Measurements from ENCODE around the gene GOLGA8N. TPM values are rescaled to one million over a fixed set of nuclear protein-coding genes. Genes with fewer than 3 reads are reported as not detected.
A peak's percentile ranks its signal among the peaks of the same experiment; 100 is the strongest.
"Not testable (repeated sequence)": the region's sequence is repeated elsewhere in the genome, so short reads cannot be mapped to it uniquely, and the experiment has no call there.

Gene GOLGA8N
- 0.30 TPM for polyA plus RNA-seq (2013, experiment 1 of 2)
- polyA plus RNA-seq (2013, experiment 2 of 2), result 1.0 TPM

- H3K4me3 ChIP-seq (ENCODE audit: low read length); H3K9ac ChIP-seq (ENCODE audit: low read depth, low read length); H3K36me3 ChIP-seq (ENCODE audit: insufficient read depth, low read length); H3K9me3 ChIP-seq (ENCODE audit: insufficient read depth, low read depth, low read length); H3K4me1 ChIP-seq (ENCODE audit: insufficient read depth, low read length); H3K27me3 ChIP-seq (ENCODE audit: insufficient read depth, low read length); H3K27ac ChIP-seq (ENCODE audit: low read depth, low read length): not testable (repeated sequence)
- WGBS, result no CpG with 5 or more reads among the region's 8 CpGs
Observed at GRCh38 chr15:32593151-32593550, at the start of gene GOLGA8N. Gene GOLGA8N, plus strand, starts transcription at chr15:32593456.

GRCh38 chr15:32543456-32543855 lies 49.8 kb upstream of the GOLGA8N start:
- H3K9me3 ChIP-seq (ENCODE audit: insufficient read depth, low read depth, low read length); H3K9ac ChIP-seq (ENCODE audit: low read depth, low read length); H3K4me3 ChIP-seq (ENCODE audit: low read length); H3K4me1 ChIP-seq (ENCODE audit: insufficient read depth, low read length); H3K27me3 ChIP-seq (ENCODE audit: insufficient read depth, low read length); H3K36me3 ChIP-seq (ENCODE audit: insufficient read depth, low read length); H3K27ac ChIP-seq (ENCODE audit: low read depth, low read length): not testable (repeated sequence)
- no CpG with 5 or more reads among the region's 1 CpG for WGBS

- not testable (repeated sequence) for H3K27ac ChIP-seq (ENCODE audit: low read depth, low read length); H3K27me3 ChIP-seq (ENCODE audit: insufficient read depth, low read length); H3K9ac ChIP-seq (ENCODE audit: low read depth, low read length); H3K4me3 ChIP-seq (ENCODE audit: low read length); H3K4me1 ChIP-seq (ENCODE audit: insufficient read depth, low read length); H3K9me3 ChIP-seq (ENCODE audit: insufficient read depth, low read depth, low read length); H3K36me3 ChIP-seq (ENCODE audit: insufficient read depth, low read length)
- no CpG with 5 or more reads among the region's 9 CpGs for WGBS
Observed at GRCh38 chr15:32545129-32545528, 48.1 kb upstream of the GOLGA8N start.

DNA sequence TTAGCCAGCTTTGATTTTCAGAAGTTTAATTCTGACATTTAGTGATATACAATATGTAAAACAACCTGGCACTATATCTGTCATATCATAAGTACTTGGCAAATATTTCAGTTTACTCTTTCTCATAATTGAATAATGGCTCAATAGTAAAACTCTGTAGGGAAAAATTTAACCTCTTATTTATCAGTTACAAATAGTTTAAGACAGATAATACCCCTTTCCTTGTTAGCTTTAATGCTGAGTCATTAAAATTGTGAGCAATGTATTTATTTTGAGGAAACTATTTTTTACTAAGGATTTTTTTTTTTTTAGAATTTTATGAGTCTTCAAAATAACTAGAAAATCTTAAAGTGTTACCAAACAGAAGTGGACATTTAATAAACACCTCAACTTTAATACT lies 38.7 kb upstream of the GOLGA8N start:
- not testable (repeated sequence) for H3K27ac ChIP-seq (ENCODE audit: low read depth, low read length); H3K4me3 ChIP-seq (ENCODE audit: low read length); H3K36me3 ChIP-seq (ENCODE audit: insufficient read depth, low read length); H3K9me3 ChIP-seq (ENCODE audit: insufficient read depth, low read depth, low read length); H3K9ac ChIP-seq (ENCODE audit: low read depth, low read length); H3K27me3 ChIP-seq (ENCODE audit: insufficient read depth, low read length); H3K4me1 ChIP-seq (ENCODE audit: insufficient read depth, low read length)

- not testable (repeated sequence) for H3K4me3 ChIP-seq (ENCODE audit: low read length); H3K27me3 ChIP-seq (ENCODE audit: insufficient read depth, low read length); H3K9ac ChIP-seq (ENCODE audit: low read depth, low read length); H3K27ac ChIP-seq (ENCODE audit: low read depth, low read length); H3K9me3 ChIP-seq (ENCODE audit: insufficient read depth, low read depth, low read length); H3K4me1 ChIP-seq (ENCODE audit: insufficient read depth, low read length); H3K36me3 ChIP-seq (ENCODE audit: insufficient read depth, low read length)
- 65% methylated on average over 5 of the region's 6 CpGs for WGBS
Observed at GRCh38 chr15:32562198-32562597, 31.1 kb upstream of the GOLGA8N start.

GRCh38 chr15:32568988-32569387 lies 24.3 kb upstream of the GOLGA8N start:
- H3K27ac ChIP-seq (ENCODE audit: low read depth, low read length); H3K4me3 ChIP-seq (ENCODE audit: low read length): not testable (repeated sequence)

GRCh38 chr15:32578482-32578881 lies 14.8 kb upstream of the GOLGA8N start:
- H3K27ac ChIP-seq (ENCODE audit: low read depth, low read length); H3K4me1 ChIP-seq (ENCODE audit: insufficient read depth, low read length); H3K9ac ChIP-seq (ENCODE audit: low read depth, low read length); H3K36me3 ChIP-seq (ENCODE audit: insufficient read depth, low read length); H3K27me3 ChIP-seq (ENCODE audit: insufficient read depth, low read length); H3K4me3 ChIP-seq (ENCODE audit: low read length); H3K9me3 ChIP-seq (ENCODE audit: insufficient read depth, low read depth, low read length): not testable (repeated sequence)
- WGBS, result 14% methylated on average over 1 of the region's 4 CpGs

More at GRCh38 chr15:32568988-32569387, 24.3 kb upstream of the GOLGA8N start:
- not testable (repeated sequence) for H3K9me3 ChIP-seq (ENCODE audit: insufficient read depth, low read depth, low read length); H3K36me3 ChIP-seq (ENCODE audit: insufficient read depth, low read length); H3K4me1 ChIP-seq (ENCODE audit: insufficient read depth, low read length); H3K27me3 ChIP-seq (ENCODE audit: insufficient read depth, low read length); H3K9ac ChIP-seq (ENCODE audit: low read depth, low read length)
- no CpG with 5 or more reads among the region's 3 CpGs for WGBS

DNA sequence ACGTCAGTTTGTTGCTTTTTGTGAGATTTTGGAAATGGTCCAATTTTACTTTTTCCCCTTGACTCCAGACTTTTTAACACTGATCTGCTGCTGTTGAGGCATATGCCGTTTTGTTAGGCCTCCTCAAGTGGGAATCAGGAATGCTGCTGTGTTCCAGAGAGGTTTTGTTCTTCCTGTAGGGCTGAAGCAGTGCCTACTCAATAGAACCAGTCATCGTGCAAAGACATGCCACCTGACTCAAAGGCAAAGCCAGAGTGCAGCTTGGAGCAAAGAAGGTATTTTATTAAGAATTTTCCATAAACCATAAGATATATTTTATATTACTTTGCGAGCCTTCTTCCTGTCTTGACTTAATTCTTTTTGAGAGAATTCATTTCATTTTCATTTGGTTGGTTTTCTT lies 7.4 kb upstream of the GOLGA8N start:
- not testable (repeated sequence) for H3K9ac ChIP-seq (ENCODE audit: low read depth, low read length); H3K4me1 ChIP-seq (ENCODE audit: insufficient read depth, low read length); H3K27ac ChIP-seq (ENCODE audit: low read depth, low read length); H3K27me3 ChIP-seq (ENCODE audit: insufficient read depth, low read length); H3K9me3 ChIP-seq (ENCODE audit: insufficient read depth, low read depth, low read length); H3K36me3 ChIP-seq (ENCODE audit: insufficient read depth, low read length); H3K4me3 ChIP-seq (ENCODE audit: low read length)
- 92% methylated on average over 2 of the region's 4 CpGs for WGBS

- H3K9me3 ChIP-seq (ENCODE audit: insufficient read depth, low read depth, low read length), result not testable (repeated sequence)
- 93% methylated on average over 2 of the region's 2 CpGs for WGBS
Observed at GRCh38 chr15:32609518-32609917, 16.3 kb downstream of the GOLGA8N start.

DNA sequence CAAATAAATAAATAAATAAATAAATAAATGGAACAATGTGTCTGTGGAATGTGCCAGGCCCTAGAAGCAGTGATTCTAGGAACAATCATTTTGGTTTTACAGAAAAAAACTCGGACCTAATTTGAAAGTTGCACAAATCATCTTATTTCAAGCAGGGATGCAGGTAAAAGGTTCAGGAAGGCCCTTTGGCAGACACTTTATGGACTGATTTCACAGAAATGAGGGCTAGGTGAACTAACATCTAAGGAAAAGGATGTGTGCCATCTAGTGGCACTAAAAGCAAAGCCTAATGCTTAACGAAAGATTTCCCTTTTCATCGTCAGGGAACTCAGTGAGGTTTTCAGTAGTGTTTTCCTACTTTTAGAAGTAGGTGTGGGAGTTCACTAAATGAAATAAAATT lies 17.5 kb downstream of the GOLGA8N start:
- not testable (repeated sequence) for H3K36me3 ChIP-seq (ENCODE audit: insufficient read depth, low read length); H3K4me1 ChIP-seq (ENCODE audit: insufficient read depth, low read length); H3K9ac ChIP-seq (ENCODE audit: low read depth, low read length); H3K9me3 ChIP-seq (ENCODE audit: insufficient read depth, low read depth, low read length); H3K27me3 ChIP-seq (ENCODE audit: insufficient read depth, low read length); H3K4me3 ChIP-seq (ENCODE audit: low read length); H3K27ac ChIP-seq (ENCODE audit: low read depth, low read length)
- WGBS, result 0% methylated on average over 1 of the region's 3 CpGs

More at GRCh38 chr15:32609518-32609917, 16.3 kb downstream of the GOLGA8N start:
- not testable (repeated sequence) for H3K36me3 ChIP-seq (ENCODE audit: insufficient read depth, low read length); H3K9ac ChIP-seq (ENCODE audit: low read depth, low read length); H3K4me1 ChIP-seq (ENCODE audit: insufficient read depth, low read length); H3K27ac ChIP-seq (ENCODE audit: low read depth, low read length); H3K27me3 ChIP-seq (ENCODE audit: insufficient read depth, low read length); H3K4me3 ChIP-seq (ENCODE audit: low read length)

- peak overlapping the region; percentile 71; the same call in 1 of the 2 replicates for H3K9ac ChIP-seq (ENCODE audit: low read depth, low read length)
- peak overlapping the region; percentile 89 for H3K4me3 ChIP-seq (ENCODE audit: low read length)
- peak overlapping the region; percentile 82 for H3K27ac ChIP-seq (ENCODE audit: low read depth, low read length)
- not testable (repeated sequence) for H3K27me3 ChIP-seq (ENCODE audit: insufficient read depth, low read length); H3K36me3 ChIP-seq (ENCODE audit: insufficient read depth, low read length); H3K9me3 ChIP-seq (ENCODE audit: insufficient read depth, low read depth, low read length); H3K4me1 ChIP-seq (ENCODE audit: insufficient read depth, low read length)
- 0% methylated on average over 10 of the region's 16 CpGs for WGBS
Observed at GRCh38 chr15:32614712-32615050, 21.4 kb downstream of the GOLGA8N start.

DNA sequence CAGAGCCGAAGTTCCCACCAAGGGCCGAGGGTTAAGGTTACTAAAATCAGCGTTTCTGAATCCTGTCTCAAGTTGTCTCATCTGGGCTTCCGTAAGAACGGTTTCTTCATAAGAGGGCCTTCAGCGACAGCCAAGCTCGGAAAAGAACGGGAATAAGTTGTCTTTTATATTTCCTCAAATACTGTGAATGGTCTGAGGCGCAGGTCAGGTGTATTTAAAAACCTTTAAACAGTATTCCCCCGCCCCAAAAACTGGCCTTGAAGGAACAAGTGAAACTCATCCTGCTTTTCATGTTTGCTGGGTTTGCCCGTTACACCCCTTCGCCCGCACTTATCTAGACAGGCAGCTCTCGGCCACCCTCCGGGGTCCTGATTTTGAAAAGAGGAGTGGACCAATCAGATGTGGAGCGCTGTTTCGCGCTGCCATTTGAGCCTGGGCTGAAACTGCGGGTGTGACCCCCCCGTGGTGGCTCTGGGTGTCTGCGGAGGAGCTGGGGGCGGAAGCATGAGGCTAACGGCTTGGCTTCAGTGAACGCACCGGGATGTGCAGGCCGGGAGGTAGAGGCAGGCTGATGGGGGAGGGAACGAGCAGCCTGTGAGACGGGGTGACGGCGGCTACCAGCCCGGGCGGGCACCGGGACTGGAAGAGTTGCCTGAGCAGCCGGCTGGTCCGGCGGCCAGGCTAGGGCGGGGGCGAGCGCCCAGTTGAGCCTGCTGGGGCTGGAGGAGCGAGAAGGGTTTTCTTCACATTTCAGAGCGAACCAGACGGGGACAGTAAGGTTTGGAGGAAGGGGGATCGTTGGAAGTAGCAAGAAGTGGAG lies 22.0 kb downstream of the GOLGA8N start, which contains the start of gene ARHGAP11A:
ARHGAP11A (plus strand) TSS at position 454 of the 820 bp plus-strand sequence. CDS start 708 bp downstream, outside the sequence.
- not testable (repeated sequence) for H3K36me3 ChIP-seq (ENCODE audit: insufficient read depth, low read length); H3K27me3 ChIP-seq (ENCODE audit: insufficient read depth, low read length); H3K4me1 ChIP-seq (ENCODE audit: insufficient read depth, low read length); H3K9me3 ChIP-seq (ENCODE audit: insufficient read depth, low read depth, low read length)
- peak within 1 kb of the TSS; percentile 88 for H3K9ac ChIP-seq (ENCODE audit: low read depth, low read length)
- H3K27ac ChIP-seq (ENCODE audit: low read depth, low read length), result peak within 1 kb of the TSS; percentile 82
- H3K4me3 ChIP-seq (ENCODE audit: low read length), result peak within 1 kb of the TSS; percentile 89
- WGBS, result 2% methylated on average over 22 of the region's 43 CpGs
